GM12801 (cell line): ENCODE data around the gene CAT.

Experiments
- CTCF ChIP-seq: IDR thresholded peaks from one replicate; pipeline ENCODE4 v1.5.1; 2011; ENCODE audit warnings: control low read depth; ENCODE audit not compliant: insufficient read length; ENCODE audit errors: extremely low read depth

CAT gene

GRCh38 chr11:34426766-34427185 lies 12.0 kb upstream of the CAT start:
- TF ChIP-seq CTCF, result no peak

GRCh38 chr11:34427186-34427805 lies 11.4 kb upstream of the CAT start:
- TF ChIP-seq CTCF, result no peak

GRCh38 chr11:34431979-34432378 lies 6.8 kb upstream of the CAT start:
- TF ChIP-seq CTCF, result no peak

GRCh38 chr11:34432822-34433221 lies 5.9 kb upstream of the CAT start:
- no peak for TF ChIP-seq CTCF

GRCh38 chr11:34433899-34434298 lies 4.8 kb upstream of the CAT start:
- TF ChIP-seq CTCF, result no peak

- TF ChIP-seq CTCF, result no peak
These were observed 1.3 kb upstream of the CAT start for GRCh38 chr11:34437224-34438125.

GRCh38 chr11:34439610-34440198 lies 970 bp downstream of the CAT start:
- TF ChIP-seq CTCF, result no peak
